OCI-LY7 (cell line): ENCODE data around the gene ARHGAP19.

Experiments
- CTCF ChIP-seq: fragments of 200-600 bp; sonication (generic); conservative IDR thresholded peaks from 2 replicates; pipeline ENCODE4 v1.5.1; 2014; ENCODE audit warnings: mild to moderate bottlenecking, antibody characterized with exemption, low read length, moderate library complexity, mixed read lengths
- EZH2phosphoT487 ChIP-seq: fragments of 200-600 bp; sonication (generic); IDR thresholded peaks from 2 replicates; pipeline ENCODE4 v1.6.1; 2018; ENCODE audit warnings: low read depth, borderline replicate concordance, mild to moderate bottlenecking, mixed run types, antibody characterized with exemption, low read length, moderate library complexity, mixed read lengths

GRCh38 chr10:97174276-97174775, 118.1 kb downstream of the ARHGAP19 start:
- no peak for TF ChIP-seq CTCF
- no peak for TF ChIP-seq EZH2phosphoT487
